Activated naive CD8-positive, alpha-beta T cell treated with anti-CD3 and anti-CD28 coated beads, Interleukin-2, amount 50 U/mL, for 16 hours (primary cell): ENCODE results near the gene THSD4.

ENCODE experiments used
- DNase-seq: peaks from one replicate; pipeline ENCODE4 v3.0.0-alpha.2; 2020; ENCODE audit warnings: low read depth, low spot score

Gene THSD4

GRCh38 chr15:71328453-71328852 lies 213.2 kb downstream of the THSD4 start:
- DNase-seq = no peak

GRCh38 chr15:71329041-71329440 lies 213.8 kb downstream of the THSD4 start:
- DNase-seq = no peak

GRCh38 chr15:71329497-71330260 lies 214.4 kb downstream of the THSD4 start:
- no peak for DNase-seq

GRCh38 chr15:71330638-71331162 lies 215.4 kb downstream of the THSD4 start:
- DNase-seq = no peak

GRCh38 chr15:71331173-71331572 lies 215.9 kb downstream of the THSD4 start:
- no peak for DNase-seq

GRCh38 chr15:71332431-71333004 lies 217.2 kb downstream of the THSD4 start:
- DNase-seq = no peak

- no peak for DNase-seq
These were observed 217.9 kb downstream of the THSD4 start for GRCh38 chr15:71333136-71333700.

DNA sequence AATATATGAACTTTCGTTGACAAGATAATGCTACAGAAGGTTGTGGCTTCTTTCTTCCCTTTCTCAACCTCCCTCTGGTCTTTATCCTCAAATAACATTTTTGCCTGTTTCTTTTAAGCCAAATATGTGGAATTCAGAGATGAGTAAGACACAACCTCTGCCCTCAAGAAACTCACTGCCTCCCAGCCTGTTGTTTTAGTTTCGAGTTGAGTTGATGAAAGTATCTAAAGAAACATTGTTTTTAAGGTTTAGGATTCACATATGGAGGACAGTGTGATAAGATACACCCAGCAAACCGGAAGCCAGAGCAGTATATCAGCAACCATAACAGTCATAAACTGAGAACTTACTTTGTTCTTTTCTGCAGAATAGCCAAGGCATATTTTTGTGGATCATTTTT lies 218.6 kb downstream of the THSD4 start:
- no peak for DNase-seq

- no peak for DNase-seq
These were observed 219.2 kb downstream of the THSD4 start for GRCh38 chr15:71334434-71334833.

- no peak for DNase-seq
These were observed 219.6 kb downstream of the THSD4 start for GRCh38 chr15:71334873-71335272.

DNA sequence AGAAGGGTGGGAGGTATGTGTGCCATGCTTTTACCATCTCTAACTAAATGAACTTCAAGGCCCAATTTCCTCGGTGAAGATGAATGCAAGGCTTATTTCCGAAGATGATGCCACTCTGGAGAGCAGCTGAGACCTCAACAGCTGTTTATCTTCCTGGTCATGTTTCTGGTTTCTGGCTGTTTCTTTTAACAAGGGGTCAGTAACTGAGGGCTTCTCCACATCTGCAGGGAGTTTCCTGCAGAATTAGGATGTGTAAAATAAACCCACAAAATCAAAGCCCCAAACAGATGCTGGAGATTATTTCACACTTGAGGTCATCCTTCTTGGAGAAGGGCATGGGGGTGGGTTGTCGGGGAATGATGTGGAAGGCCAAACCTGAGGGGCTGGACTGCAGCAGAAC lies 220.3 kb downstream of the THSD4 start:
- no peak for DNase-seq

DNA sequence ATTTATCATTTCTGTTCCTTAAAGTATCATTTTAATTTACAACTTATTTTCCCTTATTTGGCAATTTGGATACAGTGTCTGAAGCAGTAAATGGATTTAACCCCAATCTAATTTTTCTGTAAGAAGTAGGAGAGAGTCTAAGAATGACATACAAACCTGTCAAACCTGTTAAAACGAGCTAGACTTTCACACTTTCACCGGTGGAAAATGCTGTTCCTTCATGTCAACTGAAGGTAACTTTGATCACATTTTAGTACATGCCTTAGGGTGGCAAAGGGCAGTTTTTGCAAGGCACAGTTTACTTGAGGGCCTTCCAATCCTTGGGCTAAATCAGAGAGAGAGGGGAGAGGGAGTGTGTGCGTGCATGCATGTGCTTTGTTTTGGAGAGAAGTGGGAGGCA lies 221.4 kb downstream of the THSD4 start:
- DNase-seq = no peak

- DNase-seq = no peak
These were observed 222.1 kb downstream of the THSD4 start for GRCh38 chr15:71337197-71337845.

GRCh38 chr15:71338265-71338664 lies 223.0 kb downstream of the THSD4 start:
- DNase-seq = no peak

DNA sequence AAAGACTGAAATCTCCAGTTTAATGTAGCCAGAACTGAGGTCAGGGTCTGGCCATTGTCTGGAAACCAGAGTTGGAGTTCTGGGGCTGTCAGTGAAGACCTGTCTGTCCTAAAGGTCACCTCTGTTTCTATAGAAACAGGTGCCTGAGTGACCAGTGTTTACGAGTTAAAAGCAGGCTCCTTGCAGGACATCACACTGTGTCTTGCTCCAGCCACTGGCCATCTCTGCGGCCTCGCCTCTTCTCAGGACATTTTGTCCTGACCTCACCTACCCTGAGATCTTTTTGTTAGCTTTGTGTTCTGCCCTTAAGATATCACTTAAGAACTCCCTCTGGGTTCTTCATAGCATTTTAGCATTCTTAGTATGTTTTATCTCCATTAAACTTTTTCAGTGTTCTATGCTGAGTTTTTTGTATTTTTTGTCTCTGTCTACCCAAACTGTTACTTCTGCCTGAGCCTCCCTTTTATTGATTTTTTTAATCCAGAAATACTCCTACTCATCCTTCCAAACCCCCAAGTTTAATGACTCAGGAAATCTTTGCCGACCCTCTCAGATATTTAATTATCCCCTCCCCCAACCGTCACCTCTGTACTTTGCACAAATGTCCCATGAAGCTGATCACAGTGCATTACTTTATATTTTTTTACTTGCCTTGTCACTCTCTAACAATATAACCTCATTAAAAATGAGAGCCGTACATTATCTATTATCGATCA lies 223.7 kb downstream of the THSD4 start:
- no peak for DNase-seq

DNA sequence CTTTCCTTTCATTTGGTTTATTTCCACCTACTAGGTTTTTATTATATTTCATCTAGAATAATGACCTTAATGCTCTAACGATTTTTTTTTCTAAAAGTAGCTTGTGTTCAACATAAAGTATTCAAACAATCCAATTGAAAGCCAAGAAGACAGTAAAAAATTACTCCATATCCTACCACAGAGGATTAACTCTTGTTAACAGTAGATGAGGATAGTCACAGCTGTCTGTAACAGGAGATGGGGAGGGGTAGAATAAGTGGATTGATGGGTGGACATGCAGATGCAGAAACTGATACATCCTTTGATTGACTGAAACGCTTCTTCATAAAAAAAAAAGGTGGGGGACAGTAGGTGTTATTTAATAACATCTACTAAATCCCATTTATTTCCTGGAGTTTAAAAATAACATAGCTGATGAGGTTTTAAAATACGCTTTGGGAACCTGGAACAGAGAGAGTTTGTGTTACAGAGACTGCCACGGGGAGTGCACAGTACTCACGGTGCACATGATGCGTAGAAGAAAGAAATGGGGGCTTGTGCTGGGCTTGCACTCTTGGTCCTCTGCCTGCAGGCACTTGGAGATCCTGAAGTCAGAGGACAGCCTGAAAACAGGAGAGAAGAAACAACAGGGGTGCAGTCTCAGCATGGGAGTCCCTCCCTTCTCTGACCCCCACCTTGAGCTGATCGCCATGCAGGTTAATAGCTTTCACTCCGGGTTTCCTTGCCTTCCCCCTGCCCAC lies 226.7 kb downstream of the THSD4 start:
- no peak for DNase-seq

GRCh38 chr15:71342658-71343057 lies 227.4 kb downstream of the THSD4 start:
- no peak for DNase-seq

GRCh38 chr15:71344316-71344715 lies 229.0 kb downstream of the THSD4 start:
- no peak for DNase-seq

DNA sequence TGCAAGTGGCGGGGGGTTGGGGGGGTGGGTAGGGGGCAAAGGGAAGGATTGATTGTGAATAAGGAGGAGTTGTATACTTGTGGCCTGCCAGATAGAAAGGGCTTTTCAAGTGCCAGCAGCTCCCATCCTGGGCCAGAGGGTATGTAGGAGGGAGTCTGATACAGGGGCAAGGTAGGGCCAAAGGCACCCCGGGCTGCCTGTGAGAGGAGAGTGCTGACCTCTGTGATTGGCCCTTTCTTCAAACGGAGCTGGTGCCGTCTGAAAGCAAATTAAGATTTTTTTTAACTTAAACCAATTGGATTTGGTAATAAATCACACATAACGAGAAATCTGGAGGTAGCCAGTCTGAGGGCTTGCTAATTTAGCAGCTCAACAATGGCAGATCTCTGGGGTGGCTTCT lies 229.9 kb downstream of the THSD4 start:
- no peak for DNase-seq

GRCh38 chr15:71346464-71346863 lies 231.2 kb downstream of the THSD4 start:
- DNase-seq = no peak

GRCh38 chr15:71348597-71348996 lies 233.3 kb downstream of the THSD4 start:
- DNase-seq = no peak
